GM12878 (cell line): ENCODE measurements around the gene MYRFL. TPM values are rescaled to one million over a fixed set of nuclear protein-coding genes. Genes with fewer than 3 reads are reported as not detected.

ENCODE experiments used
- ATAC-seq: fragments of 200-7000 bp; cut with Tn5 transposase; 3 replicates; pipeline ENCODE4 v1.9.1; 2020; ENCODE audit warnings: mild to moderate bottlenecking, moderate library complexity
- BruUV-seq: library from RNA; stranded (reverse); fragments of 400-500 nt; replicated peaks from 2 replicates; lab custom pipeline; 2021; lab: Mats Ljungman, UMichigan
- CTCF ChIA-PET: fragments of 300-600 bp; sonication (Branson Sonifier 250); formaldehyde crosslinking; extraction: SDS; loops from one replicate; lab custom pipeline; 2021; ENCODE audit warnings: inconsistent platforms; lab: Yijun Ruan, JAX
- POLR2A ChIA-PET: fragments of 350-600 bp; formaldehyde crosslinking; extraction: SDS; loops from one replicate; lab custom pipeline; 2021; ENCODE audit warnings: inconsistent platforms; lab: Charles Lee
- RAD21 ChIA-PET: fragments of 300-600 bp; sonication (Branson Sonifier 250); formaldehyde crosslinking; loops from one replicate; lab custom pipeline; 2023; ENCODE audit warnings: antibody characterized with exemption; ENCODE audit not compliant: unreplicated experiment; lab: Charles Lee
- SMC1A ChIA-PET: fragments of 300-600 bp; sonication (Branson Sonifier 250); formaldehyde crosslinking; loops from one replicate; lab custom pipeline; 2023; ENCODE audit not compliant: unreplicated experiment, uncharacterized antibody; lab: Charles Lee
- DNase-seq: peaks from one replicate; pipeline ENCODE4 v3.0.0-alpha.2; 2011; ENCODE audit warnings: low read depth, low spot score
- FAIRE-seq: peaks from 3 replicates; lab custom pipeline; 2011; peaks lifted over from hg19 to GRCh38; lab: Jason Lieb, UNC
- H2AFZ ChIP-seq: 2 replicates; pipeline ENCODE4 v1.6.0; 2011; ENCODE audit warnings: low read depth, low read length, control low read depth; ENCODE audit not compliant: control insufficient read depth
- H3K27ac ChIP-seq: 2 replicates; pipeline ENCODE4 v1.5.1; 2011; ENCODE audit warnings: control low read depth; ENCODE audit not compliant: control insufficient read depth, insufficient read depth
- H3K27me3 ChIP-seq, 2 experiments: replicated peaks in 1 of 2; 2 replicates each; pipeline versions ENCODE4 v1.6.0 to v1.6.1; 2011; ENCODE audit warnings: low read length in 1 of 2; ENCODE audit not compliant: control insufficient read depth in 2 of 2, insufficient read depth in 2 of 2
- H3K36me3 ChIP-seq, 2 experiments: 2 replicates each; pipeline ENCODE4 v1.5.1; 2011; ENCODE audit warnings: low read length in 1 of 2; ENCODE audit not compliant: control insufficient read depth in 2 of 2, insufficient read depth in 2 of 2
- H3K4me1 ChIP-seq: 2 replicates; pipeline ENCODE4 v1.6.1; 2011; ENCODE audit warnings: mild to moderate bottlenecking, low read length, moderate library complexity, mixed read lengths; ENCODE audit not compliant: control insufficient read depth, insufficient read depth
- H3K4me2 ChIP-seq: 2 replicates; pipeline ENCODE4 v1.6.0; 2011; ENCODE audit warnings: control low read depth; ENCODE audit not compliant: control insufficient read depth, insufficient read depth
- H3K4me3 ChIP-seq: fragments of 200-600 bp; sonication (generic); 2 replicates; pipeline ENCODE4 v1.5.1; 2016
- H3K79me2 ChIP-seq: 2 replicates; pipeline ENCODE4 v1.6.0; 2011; ENCODE audit warnings: low read length; ENCODE audit not compliant: control insufficient read depth, insufficient read depth
- H3K9ac ChIP-seq: 2 replicates; pipeline ENCODE4 v1.8.0; 2011; ENCODE audit warnings: low read length, control low read depth, mixed read lengths; ENCODE audit not compliant: control insufficient read depth, insufficient read depth
- H3K9me3 ChIP-seq: replicated peaks from 3 replicates; pipeline ENCODE4 v1.5.1; 2011; ENCODE audit warnings: mild to moderate bottlenecking, low read length; ENCODE audit not compliant: control insufficient read depth, insufficient read depth
- H4K20me1 ChIP-seq: 2 replicates; pipeline ENCODE4 v1.6.0; 2011; ENCODE audit not compliant: control insufficient read depth, insufficient read depth
- CBX3 ChIP-seq: fragments of 200-600 bp; sonication (generic); IDR thresholded peaks from 2 replicates; pipeline ENCODE4 v1.6.1; 2016; ENCODE audit warnings: low read depth, borderline replicate concordance
- CEBPB ChIP-seq, 2 experiments: fragments of 150-350 bp in 1 of 2; IDR thresholded peaks; 2 replicates each; pipeline ENCODE4 v1.6.1; 2012 to 2014; ENCODE audit warnings: low read depth in 2 of 2, low read length in 2 of 2, borderline replicate concordance in 1 of 2, inconsistent platforms in 1 of 2
- LARP7 ChIP-seq: fragments of 450-650 bp; IDR thresholded peaks from 2 replicates; pipeline ENCODE4 v1.6.1; 2017; ENCODE audit warnings: mild to moderate bottlenecking
- NR2C2 ChIP-seq: IDR thresholded peaks from 2 replicates; pipeline ENCODE4 v1.6.1; 2011; ENCODE audit warnings: borderline replicate concordance, low read depth; ENCODE audit not compliant: control insufficient read depth, insufficient read length
- NR2F1 ChIP-seq: fragments of 450-650 bp; conservative IDR thresholded peaks from 2 replicates; pipeline ENCODE4 v1.6.1; 2017; ENCODE audit warnings: mild to moderate bottlenecking
- SKIL ChIP-seq: fragments of 450-650 bp; IDR thresholded peaks from 2 replicates; pipeline ENCODE4 v1.6.1; 2017; ENCODE audit warnings: mild to moderate bottlenecking, low read depth, inconsistent platforms; ENCODE audit not compliant: poor library complexity, severe bottlenecking
- TAF1 ChIP-seq: IDR thresholded peaks from 2 replicates; pipeline ENCODE4 v1.6.1; 2011; ENCODE audit warnings: mild to moderate bottlenecking, low read depth, low read length, borderline replicate concordance
- YBX1 ChIP-seq: fragments of 450-650 bp; IDR thresholded peaks from 2 replicates; pipeline ENCODE4 v1.6.1; 2016; ENCODE audit warnings: antibody characterized with exemption
- ZBED1 ChIP-seq: IDR thresholded peaks from 2 replicates; pipeline ENCODE4 v1.6.1; 2016; ENCODE audit warnings: borderline replicate concordance
- WGBS: methylation state at CpG from one replicate; pipeline ENCODE4 v1.1.6; 2016; ENCODE audit warnings: low lambda C conversion rate; ENCODE audit not compliant: insufficient replicate concordance, insufficient coverage; ENCODE audit errors: missing lambda C conversion rate; 5-methylcytosine and 5-hydroxymethylcytosine counted together
- in situ Hi-C: fragments of 300-500 bp; cut with MboI; formaldehyde crosslinking; loops from 9 replicates; pipeline ENCODE4 v1.14.3; 2018; ENCODE audit warnings: mixed read lengths
- intact Hi-C: fragments of 100-400 bp; cut with micrococcal nuclease; formaldehyde crosslinking; loops from one replicate; pipeline ENCODE4 v1.14.2; 2022; ENCODE audit not compliant: unreplicated experiment
- polyA plus RNA-seq, 11 experiments: library from polyadenylated mRNA; depleted of rRNA in 4 of 11; unstranded in 6 of 11; stranded (reverse) in 5 of 11; fragments of >200 nt; fragmentation: Nextera tagmentation in 4 of 11; fragmentation: Illumina TruSeq in 1 of 11; extraction: Ambion mirVana in 4 of 11; extraction: Trizol in 1 of 11; gene quantifications; 1 replicate in 1 of 11; 2 replicates in 10 of 11; pipeline versions ENCODE4 v1.2.1 to v1.2.3, GENCODE V29; 2011 to 2016; ENCODE audit warnings: inconsistent platforms in 2 of 11, missing spikeins in 2 of 11, low read depth in 1 of 11
- total RNA-seq, 4 experiments: library from RNA; depleted of rRNA in 3 of 4; stranded (reverse); fragments of >200 nt in 3 of 4; fragmentation: Illumina TruSeq in 1 of 4; extraction: Trizol in 1 of 4; gene quantifications; 2 replicates each; pipeline versions ENCODE4 v1.2.1 to v1.2.3, GENCODE V29; 2013 to 2021
- TF ChIP-seq, protein P1 (sequence below): fragments of 450-650 bp; IDR thresholded peaks from 2 replicates; pipeline ENCODE4 v1.6.1; 2018; ENCODE audit warnings: mild to moderate bottlenecking, low read depth, moderate library complexity; ENCODE audit not compliant: partially characterized antibody
- TF ChIP-seq, protein P2 (sequence below): fragments of 450-650 bp; IDR thresholded peaks from 2 replicates; pipeline ENCODE4 v1.6.1; 2016; ENCODE audit warnings: mild to moderate bottlenecking

Gene MYRFL
- total and polyA plus RNA-seq, 10 of the 15 experiments (the other 5 are each of a cell fraction or from before 2014, with no cell fraction given): 0.24 to 1.8 (median 0.64) TPM

DNA sequence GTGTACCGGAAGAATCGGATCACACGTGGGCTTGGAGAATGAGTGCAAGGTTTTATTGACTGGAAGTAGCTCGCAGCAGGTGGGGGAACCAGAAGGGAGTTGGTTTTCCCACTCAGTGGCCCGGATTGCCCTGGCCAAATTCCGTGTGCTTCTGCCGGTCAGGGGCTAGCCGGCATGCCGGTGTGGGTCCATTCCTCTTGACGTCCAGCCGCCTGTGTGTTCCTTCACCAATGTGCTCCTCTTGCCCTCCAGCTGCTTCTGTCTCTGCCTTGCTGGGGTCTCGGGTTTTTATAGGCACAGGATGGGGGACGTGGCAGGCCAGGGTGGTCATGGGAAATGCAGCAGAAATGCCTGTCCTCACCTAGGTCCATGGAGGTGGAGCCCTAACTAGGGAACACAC, 11.0 kb downstream of the MYRFL start:
- no peaks in the 10 kb centered on the region for H3K36me3 ChIP-seq
- no peak overlapping the region for H3K4me2 ChIP-seq
- POLR2A ChIA-PET: no interaction called here
- no peaks in the 10 kb centered on the region for H4K20me1 ChIP-seq
- TF ChIP-seq CEBPB (IDR thresholded peaks at IDR 0.05; ENCODE audit: borderline replicate concordance in 1 of 2, low read depth in 2 of 2, low read length in 2 of 2) (no peak), SKIL (no peak), NR2C2 (no peak), TAF1 (no peak), ZBED1 (no peak), CBX3 (no peak), YBX1 (no peak), NR2F1 (no peak), LARP7 (no peak)
- TF ChIP-seq, protein P1, sequence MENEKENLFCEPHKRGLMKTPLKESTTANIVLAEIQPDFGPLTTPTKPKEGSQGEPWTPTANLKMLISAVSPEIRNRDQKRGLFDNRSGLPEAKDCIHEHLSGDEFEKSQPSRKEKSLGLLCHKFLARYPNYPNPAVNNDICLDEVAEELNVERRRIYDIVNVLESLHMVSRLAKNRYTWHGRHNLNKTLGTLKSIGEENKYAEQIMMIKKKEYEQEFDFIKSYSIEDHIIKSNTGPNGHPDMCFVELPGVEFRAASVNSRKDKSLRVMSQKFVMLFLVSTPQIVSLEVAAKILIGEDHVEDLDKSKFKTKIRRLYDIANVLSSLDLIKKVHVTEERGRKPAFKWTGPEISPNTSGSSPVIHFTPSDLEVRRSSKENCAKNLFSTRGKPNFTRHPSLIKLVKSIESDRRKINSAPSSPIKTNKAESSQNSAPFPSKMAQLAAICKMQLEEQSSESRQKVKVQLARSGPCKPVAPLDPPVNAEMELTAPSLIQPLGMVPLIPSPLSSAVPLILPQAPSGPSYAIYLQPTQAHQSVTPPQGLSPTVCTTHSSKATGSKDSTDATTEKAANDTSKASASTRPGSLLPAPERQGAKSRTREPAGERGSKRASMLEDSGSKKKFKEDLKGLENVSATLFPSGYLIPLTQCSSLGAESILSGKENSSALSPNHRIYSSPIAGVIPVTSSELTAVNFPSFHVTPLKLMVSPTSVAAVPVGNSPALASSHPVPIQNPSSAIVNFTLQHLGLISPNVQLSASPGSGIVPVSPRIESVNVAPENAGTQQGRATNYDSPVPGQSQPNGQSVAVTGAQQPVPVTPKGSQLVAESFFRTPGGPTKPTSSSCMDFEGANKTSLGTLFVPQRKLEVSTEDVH: no peak
- TF ChIP-seq, protein P2, sequence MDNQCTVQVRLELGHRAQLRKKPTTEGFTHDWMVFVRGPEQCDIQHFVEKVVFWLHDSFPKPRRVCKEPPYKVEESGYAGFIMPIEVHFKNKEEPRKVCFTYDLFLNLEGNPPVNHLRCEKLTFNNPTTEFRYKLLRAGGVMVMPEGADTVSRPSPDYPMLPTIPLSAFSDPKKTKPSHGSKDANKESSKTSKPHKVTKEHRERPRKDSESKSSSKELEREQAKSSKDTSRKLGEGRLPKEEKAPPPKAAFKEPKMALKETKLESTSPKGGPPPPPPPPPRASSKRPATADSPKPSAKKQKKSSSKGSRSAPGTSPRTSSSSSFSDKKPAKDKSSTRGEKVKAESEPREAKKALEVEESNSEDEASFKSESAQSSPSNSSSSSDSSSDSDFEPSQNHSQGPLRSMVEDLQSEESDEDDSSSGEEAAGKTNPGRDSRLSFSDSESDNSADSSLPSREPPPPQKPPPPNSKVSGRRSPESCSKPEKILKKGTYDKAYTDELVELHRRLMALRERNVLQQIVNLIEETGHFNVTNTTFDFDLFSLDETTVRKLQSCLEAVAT: no peak
- SMC1A ChIA-PET: no interaction called here
- no peaks in the 10 kb centered on the region for H3K79me2 ChIP-seq
- H3K4me3 ChIP-seq: no peak overlapping the region
- intact Hi-C loops: no loop called here
- no peaks in the 10 kb centered on the region for H3K9me3 ChIP-seq
- H3K27me3 ChIP-seq: no peaks in the 10 kb centered on the region
- no peaks in the 10 kb centered on the region for H3K4me1 ChIP-seq
- H2AFZ ChIP-seq: no peak overlapping the region
- 68% methylated on average over 13 of the region's 13 CpGs for whole genome bisulfite sequencing
- FAIRE-seq (no peak), DNase-seq (no peak), ATAC-seq (no peak)
- RAD21 ChIA-PET: no interaction called here
- in situ Hi-C loops: no loop called here
- H3K9ac ChIP-seq: no peak overlapping the region
- CTCF ChIA-PET: no interaction called here
- BruUV-seq: no TSS peak
- H3K27ac ChIP-seq: no peak overlapping the region
